Natural killer cell (primary cell): ENCODE results near the gene BACH2. TPM values are rescaled to one million over a fixed set of nuclear protein-coding genes. Genes with fewer than 3 reads are reported as not detected.

Source experiments
- ATAC-seq, 3 donors: fragments of 150-1000 bp in 2 of 3; fragments of 200-7000 bp in 1 of 3; cut with Tn5 transposase; 1 replicate in 1 of 3; 2 replicates in 2 of 3; pipeline ENCODE4 v1.10.0; 2021; ENCODE audit warnings: mild to moderate bottlenecking in 2 of 3, moderate library complexity in 2 of 3
- DNase-seq, 2 donors: peaks; one replicate each; pipeline versions ENCODE4 v3.0.0 to v3.0.0-alpha.2; 2013 to 2021; ENCODE audit warnings: mixed read lengths in 1 of 2
- H3K27ac ChIP-seq: one replicate; pipeline ENCODE4 v1.5.1; 2013; ENCODE audit warnings: mild to moderate bottlenecking, low read length
- H3K27me3 ChIP-seq: one replicate; pipeline ENCODE4 v1.6.1; 2013; ENCODE audit warnings: low read length; ENCODE audit not compliant: control insufficient read depth, insufficient read depth
- H3K36me3 ChIP-seq: one replicate; pipeline ENCODE4 v1.6.1; 2013; ENCODE audit warnings: low read length; ENCODE audit not compliant: control insufficient read depth, insufficient read depth
- H3K4me1 ChIP-seq: one replicate; pipeline ENCODE4 v1.6.1; 2013; ENCODE audit warnings: low read length; ENCODE audit not compliant: control insufficient read depth, insufficient read depth
- H3K4me3 ChIP-seq: one replicate; pipeline ENCODE4 v1.5.1; 2013; ENCODE audit warnings: low read length
- H3K9me3 ChIP-seq: one replicate; pipeline ENCODE4 v1.6.1; 2013; ENCODE audit warnings: low read length; ENCODE audit not compliant: control insufficient read depth, insufficient read depth
- H3K27ac Mint-ChIP-seq, 2 donors: one replicate each; pipeline ENCODE4 v1.8.0; 2022; ENCODE audit warnings: mild to moderate bottlenecking in 2 of 2, mixed read lengths in 2 of 2, moderate library complexity in 1 of 2
- H3K27me3 Mint-ChIP-seq, 2 donors: one replicate each; pipeline ENCODE4 v1.8.0; 2022; ENCODE audit warnings: low read depth in 2 of 2, mixed read lengths in 2 of 2
- H3K36me3 Mint-ChIP-seq: one replicate; pipeline ENCODE4 v1.8.0; 2022; ENCODE audit warnings: mixed read lengths
- H3K4me1 Mint-ChIP-seq, 2 donors: one replicate each; pipeline ENCODE4 v1.8.0; 2022; ENCODE audit warnings: mixed read lengths in 2 of 2
- H3K4me3 Mint-ChIP-seq: one replicate; pipeline ENCODE4 v1.8.0; 2022; ENCODE audit warnings: mild to moderate bottlenecking, moderate library complexity, mixed read lengths
- H3K9me3 Mint-ChIP-seq, 2 donors: one replicate each; pipeline ENCODE4 v1.8.0; 2022; ENCODE audit warnings: mixed read lengths in 2 of 2
- CTCF ChIP-seq: fragments of 200-600 bp; IDR thresholded peaks from one replicate; pipeline ENCODE4 v1.8.0; 2022; ENCODE audit warnings: antibody characterized with exemption
- WGBS: methylation state at CpG from one replicate; pipeline ENCODE4 v1.1.7; 2013; ENCODE audit warnings: missing lambda C conversion rate; ENCODE audit not compliant: insufficient coverage; 5-methylcytosine and 5-hydroxymethylcytosine counted together
- intact Hi-C: fragments of 100-400 bp; cut with micrococcal nuclease; formaldehyde crosslinking; loops from one replicate; pipeline ENCODE4 v1.14.2; 2022
- total RNA-seq, 4 donors: library from RNA; stranded (reverse); fragments of 120-200 nt in 1 of 4; gene quantifications; one replicate each; pipeline versions ENCODE4 v1.2.3 to v1.2.4, GENCODE V29; 2013 to 2022

BACH2 gene
- total RNA-seq, 3 donors from 2014 or later (not counting 1 experiment from before 2014, with no cell fraction given) = 32.1 to 37.8 (median 32.7) TPM

DNA sequence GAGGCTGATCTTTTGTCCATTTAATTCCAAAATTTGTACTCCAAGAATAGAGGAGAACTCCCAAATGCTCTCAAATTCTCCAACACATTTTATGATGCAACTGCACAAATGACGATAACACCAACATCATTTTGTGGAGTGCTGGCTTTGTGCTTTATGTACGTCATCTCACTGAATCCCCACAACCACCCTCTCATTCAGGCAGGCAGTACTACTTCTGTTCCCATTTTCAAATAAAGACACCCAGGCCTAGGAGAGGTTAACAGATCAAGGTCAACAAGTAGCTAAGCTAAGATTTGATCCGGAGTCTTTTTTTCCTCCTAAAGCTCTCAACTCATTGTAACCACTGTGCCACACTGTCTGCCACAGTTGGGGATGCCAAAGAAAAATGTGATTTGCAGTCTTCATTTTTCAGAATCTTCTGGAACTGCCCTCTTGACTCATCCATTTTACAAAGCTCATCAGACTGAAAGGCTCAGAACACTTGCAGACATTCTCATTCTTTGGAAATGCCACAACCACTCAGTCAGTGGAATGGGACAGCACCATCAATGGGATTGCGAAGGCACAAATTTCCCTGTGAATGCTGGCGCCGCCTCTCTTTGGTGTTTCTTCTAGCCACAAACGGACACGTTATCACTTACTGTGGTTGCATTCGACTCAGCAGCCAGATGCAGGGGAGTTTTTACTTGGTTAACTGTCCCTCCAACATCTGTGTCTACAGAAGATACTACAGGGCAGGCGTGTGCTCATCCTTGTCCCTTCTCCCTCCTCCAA lies 217.9 kb downstream of the BACH2 start:
- ATAC-seq (peak; percentile 24 to 51 (median 35)), DNase-seq (peak in 1 of 2 donors; percentile 56)
- Mint-ChIP-seq H3K4me1 (peaks cover 63 to 71% of the 10 kb centered on the region in 2 donors), H3K36me3 (no peaks in the 10 kb centered on the region), H3K27ac (peak overlapping the region; percentile 92 to 94), H3K4me3 (peak overlapping the region; percentile 94), H3K27me3 (no peaks in the 10 kb centered on the region), H3K9me3 (no peaks in the 10 kb centered on the region)
- Histone ChIP-seq H3K4me1 (peaks cover 12% of the 10 kb centered on the region), H3K36me3 (no peaks in the 10 kb centered on the region), H3K4me3 (peak overlapping the region; percentile 36), H3K9me3 (no peaks in the 10 kb centered on the region), H3K27ac (peak overlapping the region; percentile 76), H3K27me3 (no peaks in the 10 kb centered on the region)
- intact Hi-C loops = no loop called here
- TF ChIP-seq CTCF = no peak
- 27% methylated on average over 9 of the region's 10 CpGs for WGBS

- H3K4me3 ChIP-seq = no peak overlapping the region
- WGBS = 95% methylated on average over 17 of the region's 17 CpGs
- H3K27ac Mint-ChIP-seq = no peak overlapping the region
- DNase-seq = no peak
- no peaks in the 10 kb centered on the region for H3K36me3 Mint-ChIP-seq
- no peaks in the 10 kb centered on the region for H3K9me3 ChIP-seq
- no peaks in the 10 kb centered on the region for H3K27me3 ChIP-seq
- H3K4me1 Mint-ChIP-seq = peaks cover 69 to 73% of the 10 kb centered on the region in 2 donors
- H3K4me1 ChIP-seq = peaks cover 17% of the 10 kb centered on the region
- no peak for ATAC-seq
- H3K36me3 ChIP-seq = no peaks in the 10 kb centered on the region
- H3K4me3 Mint-ChIP-seq = no peak overlapping the region
- H3K27me3 Mint-ChIP-seq = no peaks in the 10 kb centered on the region
- intact Hi-C loops = no loop called here
- H3K9me3 Mint-ChIP-seq = no peaks in the 10 kb centered on the region
- no peak overlapping the region for H3K27ac ChIP-seq
- no peak for TF ChIP-seq CTCF
Measured at GRCh38 chr6:90076511-90077415, 219.9 kb downstream of the BACH2 start.

DNA sequence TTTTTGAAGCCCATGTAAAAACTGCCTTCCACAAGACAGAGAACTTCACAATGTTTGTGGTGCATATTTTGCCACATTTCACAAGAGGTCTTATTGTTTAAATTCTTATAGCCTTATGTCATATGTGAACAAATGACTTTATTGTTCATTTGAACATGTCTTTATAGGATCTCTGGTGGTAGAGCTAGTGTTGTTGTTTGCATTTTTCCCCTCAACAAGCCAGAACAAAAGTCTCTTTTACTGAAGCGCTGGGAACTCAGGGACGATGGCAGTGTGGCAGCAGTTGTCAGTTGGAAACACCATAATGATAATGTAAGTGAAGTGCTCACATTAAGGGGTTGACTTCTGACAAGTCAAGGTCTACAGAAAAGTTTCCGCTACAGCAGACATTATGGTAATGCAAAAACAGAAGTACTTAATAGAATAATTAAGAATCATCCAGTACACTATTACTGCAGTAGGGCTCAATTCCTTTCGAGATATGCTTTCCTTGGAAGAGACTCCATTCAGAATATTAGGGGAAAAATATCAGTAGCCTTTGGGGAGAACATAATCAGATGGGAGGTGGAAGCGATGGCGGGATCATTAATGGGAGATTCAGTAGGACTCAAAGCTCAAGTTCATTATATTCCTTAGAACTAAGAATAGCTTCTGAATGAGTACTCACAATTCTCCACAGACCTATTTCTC lies 222.3 kb downstream of the BACH2 start:
- H3K4me3 ChIP-seq = no peak overlapping the region
- ATAC-seq = no peak
- H3K27me3 ChIP-seq = no peaks in the 10 kb centered on the region
- H3K27ac Mint-ChIP-seq = peak overlapping the region; percentile 3 to 39
- no peak overlapping the region for H3K27ac ChIP-seq
- H3K4me3 Mint-ChIP-seq = no peak overlapping the region
- TF ChIP-seq CTCF = no peak
- H3K4me1 Mint-ChIP-seq = peaks cover 50 to 60% of the 10 kb centered on the region in 2 donors
- no peaks in the 10 kb centered on the region for H3K36me3 Mint-ChIP-seq
- no peaks in the 10 kb centered on the region for H3K27me3 Mint-ChIP-seq
- DNase-seq = no peak
- intact Hi-C loops = no loop called here
- H3K4me1 ChIP-seq = peaks cover 21% of the 10 kb centered on the region
- peaks cover 12% of the 10 kb centered on the region for H3K36me3 ChIP-seq
- H3K9me3 ChIP-seq = no peaks in the 10 kb centered on the region
- no peaks in the 10 kb centered on the region for H3K9me3 Mint-ChIP-seq
- 96% methylated on average over 5 of the region's 6 CpGs for WGBS
